Hematopoietic multipotent progenitor cell (in vitro differentiated cells): ENCODE results near the gene TCF25. TPM values are rescaled to one million over a fixed set of nuclear protein-coding genes. Genes with fewer than 3 reads are reported as not detected.
"Not testable (repeated sequence)": the region's sequence is repeated elsewhere in the genome, so short reads cannot be mapped to it uniquely, and the experiment has no call there.

Experiments used
- DNase-seq, 3 donors: peaks; one replicate each; pipeline ENCODE4 v3.0.0-alpha.2; 2011 to 2015; ENCODE audit warnings: low read depth in 2 of 3, low spot score in 2 of 3
- total RNA-seq: library from RNA; depleted of rRNA; stranded (reverse); fragments of >200 nt; gene quantifications from one replicate; pipeline ENCODE4 v1.2.3, GENCODE V29; 2012

Gene TCF25
- total RNA-seq, 1 donor = 195 TPM

DNA sequence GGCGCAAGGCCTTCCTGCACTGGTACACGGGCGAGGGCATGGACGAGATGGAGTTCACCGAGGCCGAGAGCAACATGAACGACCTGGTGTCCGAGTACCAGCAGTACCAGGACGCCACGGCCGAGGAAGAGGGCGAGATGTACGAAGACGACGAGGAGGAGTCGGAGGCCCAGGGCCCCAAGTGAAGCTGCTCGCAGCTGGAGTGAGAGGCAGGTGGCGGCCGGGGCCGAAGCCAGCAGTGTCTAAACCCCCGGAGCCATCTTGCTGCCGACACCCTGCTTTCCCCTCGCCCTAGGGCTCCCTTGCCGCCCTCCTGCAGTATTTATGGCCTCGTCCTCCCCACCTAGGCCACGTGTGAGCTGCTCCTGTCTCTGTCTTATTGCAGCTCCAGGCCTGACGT lies 62.2 kb downstream of the TCF25 start:
- not testable (repeated sequence) for DNase-seq

DNA sequence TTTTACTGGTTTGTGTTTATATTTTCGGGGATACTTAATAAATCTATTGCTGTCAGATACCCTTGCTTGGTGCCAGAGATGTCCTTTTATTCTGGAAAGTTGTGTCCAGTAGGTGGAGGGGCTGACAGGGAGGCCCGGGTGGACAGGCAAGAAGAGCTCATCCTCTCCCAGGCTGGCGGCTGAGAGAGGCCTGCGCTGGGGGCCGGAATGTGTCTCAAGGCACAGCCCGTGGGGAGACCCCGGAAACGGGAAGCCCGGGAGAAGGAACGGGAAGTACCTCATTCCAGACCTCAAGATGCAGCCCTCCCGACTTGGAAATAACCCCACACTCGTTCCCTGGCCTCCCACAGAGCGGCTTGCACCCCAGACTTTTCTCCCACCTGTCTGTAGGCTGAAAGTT lies 62.6 kb downstream of the TCF25 start:
- DNase-seq = no peak

DNA sequence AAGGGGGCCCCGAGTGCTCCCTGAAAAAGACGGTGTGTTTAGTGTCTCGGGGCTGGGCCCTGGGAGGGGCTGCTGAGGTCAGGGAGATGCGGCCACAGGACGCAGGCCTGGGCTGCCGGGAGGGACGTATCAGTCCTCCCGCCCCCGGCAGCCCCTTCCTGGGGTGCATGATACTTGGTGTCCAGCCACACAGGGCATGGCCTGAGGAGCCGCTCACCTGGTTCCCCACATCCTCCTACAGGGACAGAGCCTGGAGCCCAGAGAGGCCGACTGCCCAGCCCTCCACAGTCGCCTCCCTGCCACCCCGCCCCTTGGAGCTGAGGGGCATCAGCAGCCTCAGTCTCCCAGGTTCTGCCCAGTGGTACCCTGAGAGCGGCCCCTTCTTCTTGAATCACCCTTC lies 63.1 kb downstream of the TCF25 start:
- no peak for DNase-seq

DNA sequence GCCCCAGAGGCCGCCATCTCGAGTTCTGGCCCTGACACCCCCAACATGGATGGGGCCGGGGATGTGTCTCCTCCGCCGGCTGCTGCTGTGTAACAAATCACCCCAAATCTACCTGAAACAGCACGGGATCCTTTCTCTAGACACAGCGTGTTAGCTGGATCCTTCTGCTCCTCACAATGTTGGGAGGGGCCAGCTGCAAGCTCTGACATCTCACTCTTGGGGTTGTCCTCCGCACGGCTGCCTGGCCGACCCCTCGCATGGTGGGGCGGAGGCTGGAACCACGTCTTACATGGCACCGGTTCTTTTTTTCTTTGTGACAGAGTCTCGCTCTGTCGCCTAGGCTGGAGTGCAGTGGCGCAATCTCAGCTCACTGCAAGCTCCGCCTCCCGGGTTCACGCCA lies 63.6 kb downstream of the TCF25 start:
- DNase-seq = no peak

DNA sequence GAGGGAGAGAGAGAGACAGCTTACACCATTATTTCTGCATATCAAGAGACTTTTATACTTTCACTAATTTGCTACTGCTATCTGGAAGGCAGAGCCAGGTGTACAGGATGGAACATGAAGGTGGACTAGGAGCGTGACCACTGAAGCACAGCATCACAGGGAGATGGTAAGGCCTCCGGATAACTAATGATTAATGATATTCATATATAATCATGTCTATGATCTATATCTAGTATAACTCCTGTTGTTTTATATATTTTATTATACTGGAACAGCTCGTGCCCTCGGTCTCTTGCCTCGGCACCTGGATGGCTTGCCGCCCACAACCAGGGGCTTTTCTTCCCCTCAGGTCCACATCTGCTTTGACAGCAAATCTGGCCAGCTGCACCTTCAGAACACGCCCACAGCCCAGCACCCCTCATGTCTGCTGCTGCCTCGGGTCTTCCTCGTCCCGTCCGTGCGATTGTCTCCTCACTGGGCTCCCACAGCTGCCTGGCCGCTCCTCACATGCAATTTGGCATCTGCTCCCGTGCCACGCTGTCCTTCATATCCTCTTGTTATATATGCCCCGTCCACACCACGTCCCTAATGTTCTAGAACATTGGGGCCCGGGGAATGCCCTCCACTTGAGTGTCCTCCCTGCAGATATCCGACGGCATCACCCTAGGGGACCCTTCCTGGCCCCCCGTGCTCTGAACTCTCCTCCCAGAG lies 64.9 kb downstream of the TCF25 start:
- no peak for DNase-seq

DNA sequence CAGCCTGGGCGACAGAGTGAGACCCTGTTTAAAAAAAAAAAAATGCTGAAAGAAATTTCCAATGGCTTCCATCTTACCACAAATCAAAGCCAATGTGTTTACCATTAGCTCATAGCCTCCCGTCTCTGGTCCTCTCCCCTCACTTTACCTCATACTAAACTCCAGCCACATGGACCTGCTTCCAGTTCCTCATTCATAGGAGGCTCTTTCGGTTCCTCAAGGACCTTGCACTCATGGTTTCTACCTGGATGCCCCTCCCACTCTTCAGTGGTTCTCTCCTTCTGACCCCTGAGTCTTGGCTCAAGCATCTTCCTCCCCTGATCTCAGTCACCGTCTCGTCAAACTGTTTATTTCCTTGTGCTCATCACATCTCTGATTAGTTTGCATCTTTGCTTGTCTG lies 71.4 kb downstream of the TCF25 start:
- DNase-seq = no peak

DNA sequence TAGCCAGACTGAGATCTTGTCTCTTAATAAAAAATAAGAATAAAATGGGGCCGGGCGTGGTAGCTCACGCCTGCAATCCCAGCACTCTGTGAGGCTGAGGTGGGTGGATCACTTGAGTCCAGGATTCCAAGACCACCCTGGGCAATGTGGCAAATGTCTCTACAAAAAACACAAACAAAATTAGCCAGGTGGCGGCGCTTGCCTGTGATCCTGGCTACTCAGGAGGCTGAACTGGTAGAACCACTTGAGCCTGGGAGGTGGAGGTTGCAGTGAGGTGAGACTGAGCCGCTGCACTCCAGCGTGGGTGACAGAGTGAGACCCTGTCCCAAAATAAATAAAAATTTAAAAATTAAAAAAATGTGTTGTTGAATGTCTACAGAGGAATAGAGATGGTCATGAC lies 72.3 kb downstream of the TCF25 start:
- DNase-seq = no peak

DNA sequence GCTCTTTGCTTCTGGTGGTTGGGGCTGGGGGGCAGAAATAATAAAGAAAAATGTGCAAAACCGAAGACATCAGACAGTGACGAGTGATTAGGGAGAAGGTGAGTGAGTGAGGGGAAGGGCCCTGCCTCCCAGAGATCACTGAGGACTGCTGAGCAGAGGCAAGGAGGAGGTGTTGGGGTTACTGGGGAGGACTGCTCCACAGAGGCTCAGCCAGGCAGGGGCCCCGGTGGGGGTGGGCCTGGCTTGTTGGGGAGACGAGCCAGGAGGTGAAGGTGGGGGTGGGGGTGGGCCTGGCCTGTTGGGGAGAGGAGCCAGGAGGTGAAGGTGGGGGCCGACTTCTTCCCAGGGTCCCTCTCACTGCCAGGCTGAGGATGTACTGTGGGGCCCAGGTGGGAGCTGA lies 73.1 kb downstream of the TCF25 start:
- no peak for DNase-seq

DNA sequence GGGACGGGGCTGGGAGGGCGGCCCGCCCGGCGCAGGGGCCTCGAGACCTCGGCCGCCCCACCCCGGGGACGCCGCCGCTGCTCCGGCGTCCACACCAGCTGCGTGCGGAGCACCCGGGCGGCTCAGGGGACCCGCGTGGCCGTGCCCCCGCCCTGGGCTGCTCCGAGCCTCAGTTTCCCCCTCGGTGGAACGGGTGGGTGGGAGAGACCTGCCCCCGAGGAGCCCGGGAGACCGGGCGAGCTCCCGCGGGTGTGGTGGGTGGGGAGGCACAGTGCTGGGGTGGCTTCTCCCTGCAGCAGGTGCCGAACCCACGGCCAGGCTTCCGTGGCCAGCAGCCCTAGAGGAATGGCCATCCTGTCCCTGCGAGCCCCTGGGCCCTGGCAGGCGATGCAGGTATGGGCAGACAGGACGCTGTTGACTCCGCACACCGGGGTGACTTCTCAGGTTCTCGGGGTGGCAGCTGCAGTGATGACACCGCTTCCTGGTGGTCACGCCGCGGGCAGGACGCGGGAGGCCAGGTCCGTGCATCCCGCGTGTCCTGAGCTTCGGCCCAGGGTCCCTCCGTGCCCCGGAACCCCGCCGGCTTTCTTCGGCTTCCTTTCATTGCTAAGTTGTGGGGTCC lies 75.8 kb downstream of the TCF25 start:
- DNase-seq = no peak

DNA sequence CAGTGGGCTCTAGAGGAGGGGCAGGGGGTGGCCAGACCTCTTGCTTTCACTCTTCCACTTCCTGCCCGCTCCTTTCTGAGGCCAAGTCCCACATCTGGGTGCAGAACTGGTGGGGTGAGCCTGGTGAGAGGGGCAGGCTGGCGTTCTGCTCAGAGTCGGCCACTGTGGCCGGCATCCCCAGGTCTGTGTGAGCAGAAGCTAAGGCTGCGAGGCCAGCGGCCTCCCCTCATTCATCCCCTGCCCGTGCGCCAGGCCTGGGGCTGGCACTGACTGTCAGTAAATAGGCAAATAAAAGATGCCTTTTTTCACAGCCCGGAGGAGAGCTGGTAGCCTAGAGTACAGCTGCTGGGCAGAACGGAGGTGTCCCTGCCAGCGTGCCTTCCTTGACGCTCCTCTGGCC lies 76.4 kb downstream of the TCF25 start:
- DNase-seq = no peak

DNA sequence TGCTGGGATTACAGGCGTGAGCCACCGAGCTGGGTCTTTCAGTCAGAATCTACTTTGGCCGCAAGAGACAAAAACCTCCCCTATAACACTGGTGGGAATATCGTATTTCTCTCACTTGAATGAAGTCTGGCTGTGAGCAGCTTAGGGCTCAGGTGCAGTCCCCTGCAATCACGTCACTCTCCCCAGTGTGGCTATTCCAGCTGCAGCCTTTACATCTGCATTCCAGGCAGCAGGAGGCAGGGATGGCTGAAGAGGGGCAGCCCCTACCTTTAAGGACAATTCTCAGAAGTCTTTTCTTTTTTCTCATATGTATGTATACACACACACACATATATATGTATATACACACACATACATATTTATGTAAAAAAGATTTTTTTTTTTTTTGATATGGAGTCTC lies 78.1 kb downstream of the TCF25 start:
- DNase-seq = no peak

DNA sequence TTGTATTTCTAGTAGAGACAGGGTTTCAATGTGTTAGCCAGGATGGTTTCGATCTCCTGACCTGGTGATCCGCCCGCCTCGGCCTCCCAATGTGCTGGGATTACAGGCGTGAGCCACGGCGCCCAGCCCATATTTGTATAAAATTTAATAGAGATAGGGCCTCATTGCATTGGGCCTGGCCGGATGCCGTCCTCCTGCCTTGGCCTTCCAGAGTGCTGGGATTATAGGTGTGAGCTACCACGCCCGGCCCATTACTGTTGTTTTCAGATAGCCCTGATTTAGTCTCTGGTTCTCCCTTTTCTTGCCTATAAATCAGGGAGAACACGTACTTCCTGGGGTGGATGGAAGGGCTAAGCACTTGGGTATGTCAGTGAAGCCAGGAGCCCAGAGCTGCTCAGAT lies 78.7 kb downstream of the TCF25 start:
- no peak for DNase-seq

DNA sequence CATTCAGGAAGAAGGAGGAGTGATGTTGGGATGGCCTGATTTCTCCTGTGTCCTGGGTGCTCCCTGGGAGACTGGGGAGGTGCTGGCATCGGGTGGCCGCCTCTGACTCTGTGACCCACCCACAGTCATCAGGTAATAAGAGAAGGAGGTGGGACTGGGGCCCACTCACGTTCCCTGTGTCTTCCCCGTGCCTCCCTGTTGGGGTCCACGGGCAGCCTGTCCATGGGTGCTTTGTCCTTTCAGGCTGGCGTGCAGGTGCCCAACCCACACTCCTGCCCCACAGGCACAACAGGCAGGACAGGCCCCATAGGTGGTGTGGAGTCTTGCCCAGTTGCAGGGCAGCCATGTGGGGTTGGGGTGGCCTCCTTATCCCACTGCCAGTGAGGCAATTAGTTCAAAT lies 79.2 kb downstream of the TCF25 start:
- DNase-seq = no peak

DNA sequence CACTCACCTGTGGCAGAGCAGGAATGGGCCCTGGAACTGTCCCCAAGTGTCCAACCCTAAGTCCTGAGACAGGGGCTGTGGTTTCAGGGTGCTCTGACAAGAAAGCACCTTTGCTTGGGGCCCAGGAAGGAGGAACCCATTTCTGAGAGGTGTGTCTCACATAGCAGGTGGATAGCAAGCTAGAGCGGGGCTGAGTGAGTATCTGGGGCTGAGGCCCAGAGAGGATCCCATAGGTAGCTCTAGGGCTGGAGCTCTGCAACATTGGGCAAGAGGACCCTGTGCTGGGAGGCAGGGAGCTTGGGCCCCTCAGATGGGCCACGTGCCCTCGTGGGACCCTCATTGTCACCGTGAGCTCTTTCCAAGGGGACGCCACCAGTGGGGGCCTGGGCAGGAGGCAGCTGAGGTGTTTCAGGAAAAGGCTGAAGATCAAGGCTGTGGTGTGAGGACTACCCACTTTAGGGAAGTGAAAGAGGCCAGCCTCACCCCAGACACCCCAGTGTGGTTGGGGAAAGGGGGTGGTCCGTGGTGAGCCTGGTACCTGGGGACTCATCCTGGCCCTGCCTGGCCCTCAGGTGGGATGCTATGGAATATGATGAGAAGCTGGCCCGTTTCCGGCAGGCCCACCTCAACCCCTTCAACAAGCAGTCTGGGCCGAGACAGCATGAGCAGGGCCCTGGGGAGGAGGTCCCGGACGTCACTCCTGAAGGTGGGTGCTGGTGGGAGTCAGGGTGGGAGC lies 80.4 kb downstream of the TCF25 start:
- DNase-seq = no peak

DNA sequence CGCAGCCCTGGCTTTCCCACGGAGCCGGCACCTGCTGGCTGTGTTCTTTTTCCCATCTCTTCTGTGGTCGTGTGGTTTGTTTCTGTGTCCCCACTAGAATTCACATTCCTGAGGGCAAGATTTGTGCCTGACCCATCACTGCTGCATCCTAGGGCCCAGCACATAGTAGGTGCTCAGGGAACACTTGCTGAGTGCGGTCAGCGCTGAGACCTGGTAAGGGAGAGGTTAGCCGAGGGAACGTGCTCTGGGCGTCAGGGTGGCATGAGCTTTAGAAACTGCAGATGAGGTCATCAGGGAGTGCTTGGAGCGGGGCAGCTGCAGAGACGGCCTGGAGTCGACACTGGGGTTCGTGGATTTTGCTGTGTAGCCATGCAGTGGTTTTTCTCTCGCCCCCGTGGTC lies 81.1 kb downstream of the TCF25 start:
- no peak for DNase-seq

DNA sequence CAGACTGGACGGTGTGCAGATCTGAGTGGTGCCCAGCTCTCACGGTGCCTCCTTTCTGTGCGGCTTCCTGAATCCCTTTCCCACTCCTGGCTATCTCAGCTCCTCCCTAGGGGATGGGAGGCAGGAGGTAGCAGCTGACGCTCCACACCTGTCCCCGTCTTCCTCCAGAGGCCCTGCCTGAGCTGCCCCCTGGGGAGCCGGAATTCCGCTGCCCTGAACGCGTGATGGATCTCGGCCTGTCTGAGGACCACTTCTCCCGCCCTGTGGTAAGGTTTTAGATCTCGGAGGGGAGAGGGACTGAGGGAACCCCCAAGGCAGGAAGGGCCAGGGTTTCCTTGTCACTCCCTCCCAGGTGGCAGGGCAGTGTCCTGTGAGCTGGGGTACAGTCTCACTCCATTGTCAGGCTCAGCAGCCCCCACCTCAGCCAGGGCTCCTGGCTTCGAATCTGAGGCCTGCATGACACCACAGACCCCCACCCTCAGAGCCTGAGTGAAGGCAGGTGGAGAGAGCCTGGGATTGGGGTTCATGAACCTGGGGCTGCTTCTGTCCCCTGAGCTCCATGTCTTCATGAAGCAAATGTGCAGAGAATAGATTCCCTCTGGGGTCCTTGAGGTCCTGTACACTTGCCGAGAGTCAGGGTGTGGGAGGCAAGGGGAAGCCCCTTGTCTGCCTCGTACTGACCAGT lies 81.8 kb downstream of the TCF25 start:
- no peak for DNase-seq

DNA sequence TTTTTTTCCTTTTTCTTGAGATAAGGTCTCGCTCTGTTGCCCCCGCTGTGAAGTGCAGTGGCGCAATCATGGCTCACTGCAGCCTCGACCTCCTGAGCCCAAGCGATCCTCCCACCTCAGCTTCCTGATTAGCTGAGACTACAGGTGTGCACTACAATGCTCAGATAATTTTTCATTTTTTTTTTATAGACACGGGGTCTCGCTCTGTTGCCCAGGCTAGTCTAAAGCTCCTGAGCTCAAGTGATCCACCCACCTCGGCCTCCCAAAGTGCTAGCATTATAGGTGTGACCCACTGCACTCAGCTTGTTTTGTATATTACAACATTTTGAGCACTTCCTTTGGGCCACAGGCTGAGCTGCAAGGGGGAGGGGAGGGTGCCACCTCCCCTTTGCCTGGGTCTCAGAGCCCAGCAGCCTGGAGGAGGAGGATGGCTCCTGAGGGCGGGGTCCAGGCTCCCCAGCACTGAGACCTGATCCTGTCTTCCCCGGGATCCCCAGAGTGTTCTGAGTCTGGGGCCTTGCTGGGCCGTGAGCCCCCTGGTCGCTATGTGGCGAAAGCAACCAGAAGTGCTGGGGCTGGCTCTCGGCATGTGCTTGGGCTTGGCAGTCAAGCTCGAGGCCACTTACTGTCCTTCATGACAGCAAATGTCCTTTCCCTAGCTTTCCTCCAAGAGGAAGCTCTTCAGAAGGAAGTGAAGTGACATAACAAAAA lies 83.3 kb downstream of the TCF25 start:
- DNase-seq = no peak

DNA sequence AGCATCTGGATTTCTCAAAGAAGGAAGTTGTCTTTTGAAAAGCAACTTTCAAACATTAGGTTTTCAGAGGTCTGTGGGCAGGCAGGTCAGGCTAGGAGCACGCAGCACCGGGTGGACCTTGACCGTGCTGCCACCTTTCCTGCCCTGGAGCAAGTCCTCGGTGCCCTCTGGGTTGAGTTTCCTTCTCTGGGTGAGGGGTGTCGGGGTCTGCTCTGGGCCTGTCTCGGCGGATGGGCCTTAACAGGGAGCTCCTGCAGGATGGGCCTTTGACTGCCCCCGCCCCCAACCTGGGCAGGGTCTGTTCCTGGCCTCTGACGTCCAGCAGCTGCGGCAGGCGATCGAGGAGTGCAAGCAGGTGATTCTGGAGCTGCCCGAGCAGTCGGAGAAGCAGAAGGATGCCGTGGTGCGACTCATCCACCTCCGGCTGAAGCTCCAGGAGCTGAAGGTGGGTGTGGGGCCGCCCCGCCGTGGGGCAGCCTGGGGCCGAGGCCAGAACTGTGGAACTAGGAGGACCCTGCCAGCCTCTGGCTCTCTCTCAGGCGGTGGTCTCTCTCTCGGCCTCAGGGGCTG lies 83.9 kb downstream of the TCF25 start:
- no peak for DNase-seq

DNA sequence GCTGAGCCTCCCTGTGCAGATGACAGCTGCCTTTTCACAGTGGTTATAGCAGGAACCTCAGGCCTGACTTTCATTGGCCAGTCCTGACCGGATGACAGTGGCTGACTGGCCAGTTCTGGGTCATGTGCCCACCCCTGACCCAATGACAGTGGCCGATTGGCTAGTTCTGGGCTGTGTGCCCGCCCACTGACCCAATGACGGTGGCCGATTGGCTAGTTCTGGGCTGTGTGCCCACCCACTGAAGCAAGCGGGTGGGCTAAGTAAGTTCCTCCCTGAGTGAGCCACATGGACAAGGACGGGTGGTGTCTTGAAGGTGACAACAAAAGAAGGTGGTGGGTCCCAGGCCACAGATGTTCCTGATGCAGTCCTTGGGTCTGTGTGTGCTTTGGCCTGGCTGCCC lies 84.7 kb downstream of the TCF25 start:
- peak in 1 of 3 donors; percentile 36 for DNase-seq

DNA sequence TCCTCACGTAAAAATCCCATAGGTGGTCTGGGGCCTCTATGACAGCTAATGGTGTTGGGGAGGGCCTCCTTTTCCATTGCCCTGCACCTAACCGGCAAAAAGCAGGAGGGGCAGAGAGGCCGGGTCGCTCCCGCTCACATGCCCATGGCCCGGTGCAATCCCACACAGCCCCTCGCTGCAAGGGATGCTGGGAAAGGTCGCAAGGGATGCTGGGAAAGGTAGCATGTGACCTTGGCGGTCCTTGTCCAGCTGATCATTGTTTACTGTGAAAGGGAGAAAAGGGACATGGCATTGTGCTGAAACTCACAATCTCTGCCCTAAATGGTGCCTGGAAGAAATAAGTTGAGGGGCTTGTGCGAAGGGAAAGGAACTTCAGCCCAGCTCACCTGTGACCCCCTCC lies 85.2 kb downstream of the TCF25 start:
- no peak for DNase-seq

DNA sequence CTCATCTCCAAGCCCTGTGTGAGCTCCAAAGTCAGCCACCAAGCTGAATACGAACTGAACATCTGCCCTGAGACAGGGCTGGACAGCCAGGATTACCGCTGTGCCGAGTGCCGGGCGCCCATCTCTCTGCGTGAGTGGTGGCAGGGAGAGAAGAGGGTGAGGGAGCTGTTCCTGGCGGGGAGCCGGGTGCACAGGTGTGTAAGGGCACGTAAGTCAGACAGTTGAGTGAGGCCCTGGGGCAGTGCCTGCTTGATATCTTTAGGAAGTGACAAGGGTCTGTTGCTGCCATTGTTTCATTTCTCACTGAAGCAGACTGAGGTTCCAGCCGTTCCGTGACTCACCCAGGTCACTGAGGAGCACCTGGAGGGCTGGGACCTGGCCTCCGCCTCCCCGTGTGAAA lies 87.6 kb downstream of the TCF25 start:
- no peak for DNase-seq
